ENCODE measurements around the gene FBXW9.
"Not testable (repeated sequence)": the region's sequence is repeated elsewhere in the genome, so short reads cannot be mapped to it uniquely, and the experiment has no call there.

Gene FBXW9

GRCh38 chr19:12681074-12681987 lies 15.1 kb downstream of the FBXW9 start, which contains the start of gene DHPS:
Gene DHPS (minus strand): TSS chr19:12681880. CDS start chr19:12681766, 114 bp downstream.
- peak; percentile 72 to 86 for DNase-seq (ENCODE audit: extremely low read depth in 1 of 2, low read depth in 1 of 2)

DNA sequence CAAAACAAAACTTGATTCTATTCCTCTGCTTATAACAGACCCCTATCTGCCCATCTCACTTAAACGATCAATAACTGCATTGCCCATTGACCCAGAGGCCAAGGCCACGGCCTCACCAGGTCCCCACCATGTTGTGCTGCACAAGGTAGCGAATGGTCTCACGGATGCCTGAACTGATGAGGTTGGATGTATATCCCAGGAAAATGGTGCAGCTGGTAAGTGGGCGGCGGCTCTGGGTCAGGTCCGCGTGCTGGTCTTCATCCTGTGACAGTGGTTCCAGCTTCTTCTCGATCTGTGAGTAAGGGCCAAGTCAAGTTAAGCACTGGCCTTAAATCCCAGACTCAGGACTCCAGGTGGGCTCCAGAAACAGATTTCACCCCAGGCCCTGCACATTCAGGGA lies 16.4 kb downstream of the FBXW9 start:
- DNase-seq (ENCODE audit: extremely low read depth in 1 of 2, low read depth in 1 of 2): no peak

GRCh38 chr19:12678039-12678438 lies 18.4 kb downstream of the FBXW9 start:
- not testable (repeated sequence) for DNase-seq (ENCODE audit: extremely low read depth in 1 of 2, low read depth in 1 of 2)

DNA sequence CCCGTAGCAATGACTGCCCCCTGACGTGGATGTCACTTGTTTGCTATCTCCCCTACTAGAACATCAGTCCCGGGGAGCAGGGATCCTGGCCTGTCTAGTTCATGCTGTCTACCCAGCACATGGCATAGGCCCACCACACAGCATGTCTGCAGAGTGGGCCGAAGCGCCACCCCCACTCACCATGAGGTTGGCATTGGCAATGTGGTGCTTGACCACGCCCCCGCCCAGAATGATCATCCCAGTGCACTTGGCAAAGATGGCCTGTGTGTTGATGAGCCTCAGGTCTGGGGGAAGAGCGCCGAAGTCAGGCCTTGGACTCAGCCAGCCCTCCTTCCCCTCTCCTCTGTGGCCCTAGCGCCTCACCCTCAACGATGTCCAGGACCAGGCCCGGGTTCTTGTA lies 19.5 kb downstream of the FBXW9 start:
- no peak for DNase-seq (ENCODE audit: extremely low read depth in 1 of 2, low read depth in 1 of 2)

DNA sequence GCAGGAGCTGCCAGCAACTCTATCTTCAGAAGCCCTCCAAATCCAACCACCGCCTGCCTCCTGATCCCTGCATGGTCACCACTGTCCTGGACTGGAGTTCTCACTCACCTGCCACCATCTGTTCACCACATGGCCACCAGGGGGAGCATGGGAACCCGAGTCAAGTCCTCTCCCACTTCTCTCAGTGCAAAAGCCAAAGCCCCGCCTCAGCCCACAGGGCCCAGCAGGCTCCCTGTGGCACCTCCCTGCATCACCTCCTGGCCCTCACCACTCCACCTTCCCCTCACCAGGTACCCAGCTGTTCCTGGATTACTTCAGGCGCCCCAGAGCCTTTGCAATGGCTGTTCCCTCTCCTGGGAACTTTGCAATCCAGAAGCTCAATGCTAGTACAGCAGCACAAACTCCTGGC lies 20.0 kb downstream of the FBXW9 start:
- peak; percentile 58 to 80 for DNase-seq (ENCODE audit: extremely low read depth in 1 of 2, low read depth in 1 of 2)

DNA sequence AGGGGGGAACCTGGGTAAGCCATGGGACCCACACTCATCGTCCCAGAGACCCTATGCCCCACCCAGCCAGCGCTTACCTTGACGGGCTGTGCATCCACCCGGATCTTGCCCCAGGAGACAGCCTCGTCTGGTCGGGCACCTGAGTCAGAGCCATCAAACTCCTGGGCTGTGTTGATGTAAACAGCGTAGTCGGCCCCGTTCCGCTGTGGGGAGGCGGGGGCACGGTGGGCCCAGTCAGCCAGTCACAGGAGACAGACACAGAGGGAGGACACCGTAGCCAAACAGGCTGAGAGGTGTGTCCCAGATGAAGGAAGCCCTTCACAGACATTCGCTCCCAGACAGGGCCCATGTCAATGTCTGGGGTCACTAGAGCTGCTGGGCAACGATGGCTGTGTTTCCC lies 20.5 kb downstream of the FBXW9 start:
- no peak for DNase-seq (ENCODE audit: extremely low read depth in 1 of 2, low read depth in 1 of 2)

GRCh38 chr19:12675399-12675798 lies 21.0 kb downstream of the FBXW9 start:
- no peak for DNase-seq (ENCODE audit: extremely low read depth in 1 of 2, low read depth in 1 of 2)

DNA sequence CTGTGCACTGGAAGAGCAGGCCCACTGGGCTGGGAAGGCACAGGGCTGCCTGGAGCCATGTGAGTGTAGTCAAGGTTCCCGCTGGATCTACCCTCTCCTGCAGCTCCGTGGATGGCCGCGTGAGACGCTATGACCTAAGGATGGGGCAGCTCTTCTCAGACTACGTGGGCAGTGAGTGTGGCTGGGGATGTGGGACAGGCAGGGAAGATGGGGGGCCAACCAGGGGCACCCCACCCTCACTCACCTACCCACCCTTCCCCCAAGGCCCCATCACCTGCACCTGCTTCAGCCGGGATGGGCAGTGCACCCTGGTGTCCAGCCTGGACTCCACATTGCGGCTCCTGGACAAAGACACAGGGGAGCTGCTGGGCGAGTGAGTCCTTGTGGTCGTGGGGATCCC lies 23.7 kb downstream of the FBXW9 start:
- no peak for DNase-seq (ENCODE audit: extremely low read depth in 1 of 2, low read depth in 1 of 2)

- no peak for DNase-seq (ENCODE audit: extremely low read depth in 1 of 2, low read depth in 1 of 2)
Observed at GRCh38 chr19:12670159-12670928, 26.1 kb downstream of the FBXW9 start.

- DNase-seq (ENCODE audit: extremely low read depth in 1 of 2, low read depth in 1 of 2): peak; percentile 44 to 60
Observed at GRCh38 chr19:12669270-12670158, 26.9 kb downstream of the FBXW9 start.

- peak; percentile 40 to 44 for DNase-seq (ENCODE audit: extremely low read depth in 1 of 2, low read depth in 1 of 2)
Observed at GRCh38 chr19:12668932-12669269, 27.5 kb downstream of the FBXW9 start.

GRCh38 chr19:12668346-12668745 lies 28.1 kb downstream of the FBXW9 start:
- DNase-seq (ENCODE audit: extremely low read depth in 1 of 2, low read depth in 1 of 2): no peak

DNA sequence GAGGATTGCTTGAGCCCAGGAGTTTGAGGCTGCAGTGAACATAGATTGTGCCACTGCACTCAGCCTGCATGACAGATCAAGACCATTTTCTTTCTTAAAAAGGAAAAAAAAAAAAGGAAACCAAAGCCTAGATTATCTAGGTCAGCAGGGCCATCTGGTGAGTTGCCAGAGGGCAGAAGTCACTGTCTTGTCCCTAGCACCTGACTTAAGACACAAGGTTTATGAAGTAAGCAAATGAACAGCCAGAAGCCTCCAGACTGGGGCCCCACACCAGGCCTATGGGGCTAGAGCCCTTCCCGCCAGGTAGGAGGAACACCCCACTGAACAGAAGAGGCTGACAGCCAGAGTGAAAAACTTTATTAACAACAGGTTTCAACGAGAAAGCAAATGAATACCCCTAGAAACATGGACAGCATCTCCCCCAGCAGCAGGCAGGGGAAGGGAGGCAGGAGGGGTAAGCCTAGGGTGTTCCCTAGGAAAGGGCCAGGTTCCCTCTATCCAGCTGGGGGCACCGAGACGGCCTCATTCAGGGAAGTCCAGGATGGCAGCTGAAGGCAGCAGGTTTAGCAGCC lies 28.6 kb downstream of the FBXW9 start:
- no peak for DNase-seq (ENCODE audit: extremely low read depth in 1 of 2, low read depth in 1 of 2)

GRCh38 chr19:12666265-12667048 lies 30.0 kb downstream of the FBXW9 start, which contains the start of the genes MAN2B1 and WDR83:
Gene MAN2B1 (minus strand): TSS chr19:12666742. CDS start chr19:12666701, 41 bp downstream.
Gene WDR83 (plus strand): TSS chr19:12666807. CDS start chr19:12669791, 2,984 bp downstream.
- DNase-seq (ENCODE audit: extremely low read depth in 1 of 2, low read depth in 1 of 2): peak in 1 of 2 donors; percentile 69

DNA sequence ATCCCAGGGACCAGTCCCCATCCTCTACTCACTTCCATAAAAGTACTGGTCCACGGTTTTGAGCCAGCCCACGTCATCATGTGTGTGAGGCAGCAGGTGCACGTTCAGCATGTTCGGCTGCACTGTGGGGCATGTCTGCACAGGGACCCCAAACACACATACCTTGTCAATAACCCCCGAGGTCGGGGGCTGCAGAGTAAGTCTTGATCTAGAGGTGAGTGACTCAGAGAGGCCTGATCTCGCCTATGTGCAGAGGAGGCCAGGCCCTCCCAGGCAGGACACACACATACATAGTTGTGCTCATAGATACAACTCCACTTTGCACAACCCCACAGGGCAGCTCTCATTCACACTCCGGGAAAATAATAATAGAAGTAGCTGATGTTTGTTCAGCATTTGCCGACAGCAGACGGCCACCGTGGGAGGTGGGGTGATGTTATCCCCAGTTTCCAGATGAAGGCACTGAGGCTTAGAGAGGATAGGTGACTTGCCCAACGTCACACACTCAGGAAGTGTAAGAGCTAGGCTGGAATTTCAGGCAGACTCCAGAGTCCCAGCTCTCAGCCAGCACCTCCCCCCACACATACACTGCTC lies 30.7 kb downstream of the FBXW9 start:
- no peak for DNase-seq (ENCODE audit: extremely low read depth in 1 of 2, low read depth in 1 of 2)

DNA sequence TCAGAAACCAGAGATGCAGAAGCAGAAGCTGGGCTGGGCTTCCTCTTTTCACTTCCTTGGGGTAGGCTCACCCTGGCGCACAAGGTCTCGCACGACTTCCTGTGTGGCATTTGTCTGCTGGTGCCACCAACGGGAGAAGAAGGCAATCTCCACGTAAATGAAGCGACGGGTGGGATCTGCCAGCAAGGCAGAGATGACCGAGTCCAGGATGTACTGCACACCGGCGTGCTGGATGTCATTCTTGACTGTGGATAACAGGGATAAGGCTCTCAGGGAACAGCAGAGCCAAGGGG lies 31.2 kb downstream of the FBXW9 start:
- no peak for DNase-seq (ENCODE audit: extremely low read depth in 1 of 2, low read depth in 1 of 2)

DNA sequence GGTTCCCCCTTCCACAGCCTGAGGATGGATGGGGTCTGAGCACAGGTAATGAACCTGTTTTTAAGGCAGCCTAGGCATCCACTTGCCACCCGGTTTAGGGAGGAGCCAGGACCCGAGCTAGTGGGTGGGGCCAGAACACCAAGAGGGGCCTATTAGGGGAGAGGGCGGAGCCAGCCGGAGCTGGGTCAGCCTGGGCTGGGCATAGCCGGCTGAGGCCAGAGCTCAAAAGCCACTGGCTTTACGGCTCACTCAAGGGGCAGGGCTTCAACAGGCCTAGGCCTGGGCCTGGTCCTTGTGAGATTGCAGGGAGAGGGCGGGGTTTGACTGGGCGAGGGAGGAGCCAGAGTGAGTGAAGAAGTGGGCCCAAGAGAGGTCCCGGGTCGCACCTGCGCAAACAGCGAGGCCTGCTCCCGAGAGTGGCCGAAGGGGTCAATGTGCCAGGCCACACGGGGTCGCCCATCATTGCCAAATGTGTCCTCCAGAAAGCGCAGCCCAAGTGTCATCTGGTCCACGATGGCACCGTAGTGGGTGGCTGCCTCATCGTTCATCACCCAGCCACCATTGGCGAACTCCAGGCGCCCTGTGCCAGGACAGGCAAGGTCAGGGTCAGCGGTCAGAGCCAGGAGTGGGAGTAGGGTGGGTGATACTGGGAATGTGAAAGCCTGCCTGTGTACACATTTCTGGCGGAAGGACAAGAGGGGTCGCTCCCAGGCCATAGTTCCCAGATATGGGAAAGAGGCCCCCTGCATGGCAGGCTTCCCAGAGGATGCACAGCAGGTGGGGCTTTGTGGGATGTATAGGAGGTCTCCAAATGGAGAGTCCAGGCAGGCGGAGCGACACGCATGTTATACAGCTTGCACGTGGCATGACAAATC lies 31.8 kb downstream of the FBXW9 start:
- no peak for DNase-seq (ENCODE audit: extremely low read depth in 1 of 2, low read depth in 1 of 2)

DNA sequence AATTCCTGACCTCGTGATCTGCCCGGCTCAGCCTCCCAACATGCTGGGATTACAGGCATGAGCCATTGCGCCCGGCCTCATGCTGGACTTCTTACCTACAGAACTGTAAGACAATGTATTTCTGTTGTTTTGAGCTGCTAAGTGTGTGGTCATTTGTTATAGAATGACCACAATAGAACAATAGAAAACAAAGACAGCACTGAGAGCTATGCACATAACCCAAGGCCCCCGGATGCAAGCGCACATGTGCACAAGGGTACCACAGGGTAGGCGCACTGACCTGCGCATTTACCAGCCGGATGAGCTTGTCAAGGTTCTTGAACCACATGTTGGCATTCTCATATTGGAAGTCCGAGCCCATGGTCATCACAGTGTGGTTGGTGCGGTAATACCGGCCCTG lies 35.5 kb downstream of the FBXW9 start:
- DNase-seq (ENCODE audit: extremely low read depth in 1 of 2, low read depth in 1 of 2): no peak

Data from activated CD8-positive, alpha-beta memory T cell treated with anti-CD3 and anti-CD28 coated beads for 1 hour (primary cell).